Activated CD4-positive, alpha-beta T cell treated with anti-CD3 and anti-CD28 coated beads for 24 hours (primary cell): ENCODE data around the gene ISG15.

Source experiments
- DNase-seq, 2 donors: peaks; one replicate each; pipeline ENCODE4 v3.0.0-alpha.2; 2020; ENCODE audit warnings: low read depth in 2 of 2

ISG15 gene

DNA sequence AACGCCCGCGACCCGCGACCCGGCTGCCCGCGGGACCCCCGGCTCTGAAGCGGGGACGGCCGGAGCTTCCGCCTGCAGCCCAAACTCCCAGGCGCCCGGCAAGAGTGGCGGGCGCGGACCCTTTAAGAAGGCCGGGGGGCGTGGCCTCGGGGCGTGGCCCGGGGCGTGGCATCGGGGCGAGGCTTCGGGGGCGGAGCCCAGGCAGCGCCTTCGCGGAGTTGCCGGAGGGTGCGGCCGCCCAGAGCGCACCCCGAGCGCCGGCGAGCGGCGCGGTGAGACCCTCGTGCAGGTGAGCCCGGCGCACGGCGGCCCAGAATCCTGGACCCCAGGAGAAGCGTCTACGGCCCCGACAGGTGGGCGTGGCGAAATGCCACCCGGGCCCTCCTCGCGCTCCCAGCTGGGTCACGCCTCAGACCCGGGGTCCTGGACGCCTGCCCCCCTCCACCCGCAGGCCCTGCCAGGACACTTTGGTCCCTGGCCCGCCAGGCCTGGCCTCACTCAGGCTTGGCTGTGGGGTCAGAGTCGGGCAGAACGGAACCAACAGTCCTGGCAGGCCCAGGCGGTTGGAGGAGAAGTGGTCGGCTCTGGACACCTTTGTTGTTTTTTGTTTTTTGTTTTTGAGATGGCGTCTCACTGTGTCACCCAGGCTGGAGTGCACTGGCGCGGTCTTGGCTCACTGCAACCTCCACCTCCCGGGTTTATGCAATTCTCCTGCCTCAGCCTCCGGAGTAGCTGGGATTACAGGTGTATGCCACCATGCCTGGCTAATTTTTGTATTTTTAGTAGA lies 46.4 kb downstream of the ISG15 start:
- peak; percentile 90 to 91 for DNase-seq

GRCh38 chr1:1060281-1061000 lies 47.1 kb downstream of the ISG15 start:
- no peak for DNase-seq

- DNase-seq, result no peak
Measured at GRCh38 chr1:1061682-1062345, 48.5 kb downstream of the ISG15 start.

DNA sequence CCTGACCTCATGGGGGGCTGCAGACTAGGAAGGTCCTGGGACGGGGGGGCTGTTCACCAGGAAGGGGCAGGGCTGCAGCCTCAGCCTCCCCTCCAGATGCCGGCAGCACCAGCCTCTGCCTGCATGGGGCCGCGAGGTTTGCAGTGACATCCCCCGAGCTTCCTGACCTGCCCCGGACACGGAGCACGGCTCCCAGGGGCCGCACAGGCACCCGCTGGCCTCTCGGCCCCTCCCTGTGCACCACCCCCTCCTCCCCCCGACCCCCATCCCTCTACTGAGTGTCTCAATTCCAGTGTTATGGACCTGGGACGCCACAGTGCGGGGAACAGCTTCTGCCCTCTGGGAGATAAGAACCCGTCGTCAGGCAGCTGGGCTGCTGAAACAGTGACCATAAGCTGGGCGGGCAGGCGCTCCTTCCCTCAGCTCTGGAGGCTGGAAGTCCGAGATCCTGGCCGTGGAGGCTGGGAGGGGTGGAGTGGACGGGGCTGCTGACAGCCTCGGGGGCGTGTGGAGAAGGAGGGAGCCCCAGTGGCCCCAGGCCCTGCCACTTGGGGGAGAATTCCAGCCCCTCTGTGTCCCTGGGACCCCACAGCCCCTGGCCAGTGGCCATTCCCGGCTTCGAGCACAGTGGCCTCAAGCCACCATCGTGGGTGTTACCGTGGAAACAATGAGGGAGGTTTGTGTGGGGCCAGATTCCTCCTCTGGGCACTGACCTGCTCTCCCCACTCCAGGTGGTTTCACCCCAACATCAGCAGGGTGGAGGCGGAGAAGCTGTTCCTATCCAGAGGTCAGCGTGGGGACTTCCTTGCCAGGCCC lies 49.3 kb downstream of the ISG15 start:
- no peak for DNase-seq

DNA sequence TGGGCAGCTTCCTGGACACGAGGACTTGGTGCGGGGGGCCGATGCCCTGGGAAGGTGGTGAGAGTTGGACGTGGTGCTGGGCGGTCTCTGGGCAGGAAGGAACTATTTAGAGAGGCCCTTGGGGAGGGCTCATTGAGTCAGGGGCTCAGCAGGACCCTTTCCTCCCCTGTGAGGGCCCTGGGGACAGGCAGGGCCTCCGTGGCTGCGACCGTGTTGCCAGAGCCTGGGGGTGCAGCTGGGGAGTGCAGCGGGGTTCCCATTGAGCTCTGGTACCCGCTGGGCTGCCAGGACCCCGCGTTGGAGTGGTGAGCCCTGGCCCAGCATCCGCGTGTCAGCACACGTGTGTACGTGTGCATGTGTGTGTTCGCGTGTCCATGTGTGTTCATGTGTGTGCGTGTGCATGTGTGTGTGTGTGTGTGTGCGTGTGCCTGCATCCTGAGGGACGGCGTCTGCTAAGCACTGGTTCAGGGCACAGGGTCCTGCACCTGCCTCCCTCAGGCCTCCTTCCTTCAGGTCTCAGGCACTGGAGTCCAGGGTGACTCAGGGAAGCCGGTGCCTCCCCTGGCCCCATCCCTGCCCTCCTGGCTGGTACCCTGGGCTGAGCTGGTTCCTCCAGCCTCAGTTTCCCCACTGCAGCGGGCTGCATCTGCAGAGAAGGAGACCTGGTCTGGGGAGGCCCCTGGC lies 50.1 kb downstream of the ISG15 start:
- DNase-seq, result no peak
